ENCODE data around the gene ZBTB21. TPM values are rescaled to one million over a fixed set of nuclear protein-coding genes. Genes with fewer than 3 reads are reported as not detected.
A peak's percentile ranks its signal among the peaks of the same experiment; 100 is the strongest.

Gene ZBTB21
- total and polyA plus RNA-seq, 9 of the 15 experiments (the other 6 are each of a cell fraction or from before 2014, with no cell fraction given) = 2.2 to 15.2 (median 8.7) TPM

DNA sequence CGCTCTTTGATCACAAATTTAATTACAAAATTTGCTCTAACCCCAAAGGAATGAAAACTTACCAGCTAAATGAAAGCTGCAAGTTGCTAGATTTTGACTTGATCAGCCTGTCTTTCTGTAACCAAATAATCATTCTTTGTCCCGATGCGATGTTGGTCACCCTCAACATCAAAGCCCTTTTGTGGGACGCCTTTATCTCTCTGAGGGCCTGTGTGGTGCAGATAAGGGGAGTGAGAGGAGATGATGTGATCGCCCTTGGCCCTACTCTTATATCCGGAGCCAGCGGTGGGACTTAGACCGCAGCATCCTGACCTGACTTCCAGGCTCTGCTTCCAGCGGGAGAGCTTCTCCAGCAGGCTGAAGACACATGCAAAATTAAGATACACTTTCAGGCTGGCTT lies 41.6 kb upstream of the ZBTB21 start (continued):
- TF ChIP-seq, protein P1, sequence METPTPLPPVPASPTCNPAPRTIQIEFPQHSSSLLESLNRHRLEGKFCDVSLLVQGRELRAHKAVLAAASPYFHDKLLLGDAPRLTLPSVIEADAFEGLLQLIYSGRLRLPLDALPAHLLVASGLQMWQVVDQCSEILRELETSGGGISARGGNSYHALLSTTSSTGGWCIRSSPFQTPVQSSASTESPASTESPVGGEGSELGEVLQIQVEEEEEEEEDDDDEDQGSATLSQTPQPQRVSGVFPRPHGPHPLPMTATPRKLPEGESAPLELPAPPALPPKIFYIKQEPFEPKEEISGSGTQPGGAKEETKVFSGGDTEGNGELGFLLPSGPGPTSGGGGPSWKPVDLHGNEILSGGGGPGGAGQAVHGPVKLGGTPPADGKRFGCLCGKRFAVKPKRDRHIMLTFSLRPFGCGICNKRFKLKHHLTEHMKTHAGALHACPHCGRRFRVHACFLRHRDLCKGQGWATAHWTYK (CRISPR knock-in tag; IDR thresholded peaks at IDR 0.05) = no peak
- TF ChIP-seq XRCC5 (IDR thresholded peaks at IDR 0.05; ENCODE audit: low read depth, low read length) (no peak), KDM1A (IDR thresholded peaks at IDR 0.05) (peak; percentile 22 to 49; a peak in 3 of 4 replicates), NCOA2 (IDR thresholded peaks at IDR 0.05; ENCODE audit: partially characterized antibody in 2 of 2) (no peak), SP1 (CRISPR knock-in tag; IDR thresholded peaks at IDR 0.05) (no peak), ZNF121 (CRISPR knock-in tag; conservative IDR thresholded peaks at IDR 0.05) (no peak), SMARCC2 (IDR thresholded peaks at IDR 0.05; ENCODE audit: low read depth) (peak; percentile 73; the same call in 1 of the 2 replicates), ZNF232 (CRISPR knock-in tag; IDR thresholded peaks at IDR 0.05) (no peak), ZNF76 (CRISPR knock-in tag; IDR thresholded peaks at IDR 0.05; ENCODE audit: borderline replicate concordance) (no peak)
- TF ChIP-seq, protein P2, sequence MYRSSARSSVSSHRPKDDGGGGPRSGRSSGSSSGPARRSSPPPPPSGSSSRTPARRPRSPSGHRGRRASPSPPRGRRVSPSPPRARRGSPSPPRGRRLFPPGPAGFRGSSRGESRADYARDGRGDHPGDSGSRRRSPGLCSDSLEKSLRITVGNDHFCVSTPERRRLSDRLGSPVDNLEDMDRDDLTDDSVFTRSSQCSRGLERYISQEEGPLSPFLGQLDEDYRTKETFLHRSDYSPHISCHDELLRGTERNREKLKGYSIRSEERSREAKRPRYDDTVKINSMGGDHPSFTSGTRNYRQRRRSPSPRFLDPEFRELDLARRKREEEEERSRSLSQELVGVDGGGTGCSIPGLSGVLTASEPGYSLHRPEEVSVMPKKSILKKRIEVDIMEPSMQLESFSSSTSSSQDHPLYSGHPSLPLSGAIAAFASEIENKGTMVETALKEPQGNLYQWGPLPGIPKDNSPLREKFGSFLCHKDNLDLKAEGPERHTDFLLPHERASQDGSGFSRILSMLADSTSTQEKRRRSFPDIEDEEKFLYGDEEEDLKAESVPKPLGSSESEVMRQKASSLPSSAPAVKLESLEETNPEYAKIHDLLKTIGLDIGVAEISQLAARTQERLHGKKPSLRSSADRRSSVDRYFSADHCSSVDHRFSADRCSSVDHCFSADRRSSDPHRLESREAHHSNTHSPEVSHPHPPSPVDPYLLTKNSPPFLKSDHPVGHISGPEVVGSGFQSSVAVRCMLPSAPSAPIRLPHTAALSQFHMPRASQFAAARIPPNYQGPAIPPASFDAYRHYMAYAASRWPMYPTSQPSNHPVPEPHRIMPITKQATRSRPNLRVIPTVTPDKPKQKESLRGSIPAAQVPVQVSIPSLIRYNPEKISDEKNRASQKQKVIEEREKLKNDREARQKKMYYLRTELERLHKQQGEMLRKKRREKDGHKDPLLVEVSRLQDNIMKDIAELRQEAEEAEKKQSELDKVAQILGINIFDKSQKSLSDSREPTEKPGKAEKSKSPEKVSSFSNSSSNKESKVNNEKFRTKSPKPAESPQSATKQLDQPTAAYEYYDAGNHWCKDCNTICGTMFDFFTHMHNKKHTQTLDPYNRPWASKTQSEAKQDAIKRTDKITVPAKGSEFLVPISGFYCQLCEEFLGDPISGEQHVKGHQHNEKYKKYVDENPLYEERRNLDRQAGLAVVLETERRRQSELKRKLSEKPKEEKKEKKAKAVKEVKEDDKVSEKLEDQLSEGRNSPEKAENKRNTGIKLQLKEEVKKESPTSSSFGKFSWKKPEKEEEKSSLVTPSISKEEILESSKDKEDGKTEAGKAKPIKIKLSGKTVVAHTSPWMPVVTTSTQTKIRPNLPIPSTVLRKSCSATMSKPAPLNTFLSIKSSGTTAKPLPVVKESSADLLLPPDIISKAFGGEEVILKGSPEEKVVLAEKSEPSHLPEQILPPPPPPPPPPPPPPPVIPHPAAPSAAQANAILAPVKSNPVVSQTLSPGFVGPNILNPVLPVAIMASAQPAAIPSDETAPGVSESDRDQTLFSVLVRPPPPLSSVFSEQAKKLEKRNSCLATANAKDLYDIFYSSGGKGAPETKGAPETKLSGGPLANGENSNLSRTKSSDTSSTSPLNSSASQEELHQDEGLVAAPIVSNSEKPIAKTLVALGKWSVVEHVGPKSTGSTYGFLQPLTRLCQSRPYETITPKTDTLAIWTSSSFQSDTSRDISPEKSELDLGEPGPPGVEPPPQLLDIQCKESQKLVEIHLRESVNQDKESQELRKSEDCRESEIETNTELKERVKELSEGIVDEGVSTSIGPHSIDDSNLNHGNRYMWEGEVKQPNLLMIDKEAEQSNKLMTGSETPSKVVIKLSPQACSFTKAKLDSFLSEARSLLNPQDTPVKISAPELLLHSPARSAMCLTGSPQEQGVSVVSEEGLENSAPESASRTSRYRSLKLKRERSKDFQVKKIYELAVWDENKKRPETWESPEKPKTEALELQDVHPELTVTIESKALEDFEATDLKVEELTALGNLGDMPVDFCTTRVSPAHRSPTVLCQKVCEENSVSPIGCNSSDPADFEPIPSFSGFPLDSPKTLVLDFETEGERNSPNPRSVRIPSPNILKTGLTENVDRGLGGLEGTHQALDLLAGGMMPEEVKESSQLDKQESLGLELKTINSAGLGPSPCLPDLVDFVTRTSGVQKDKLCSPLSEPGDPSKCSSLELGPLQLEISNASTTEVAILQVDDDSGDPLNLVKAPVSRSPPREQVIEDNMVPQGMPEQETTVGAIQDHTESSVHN (IDR thresholded peaks at IDR 0.05; ENCODE audit: borderline replicate concordance in 1 of 2, low read depth in 1 of 2) = no peak
- TF ChIP-seq, protein P3, sequence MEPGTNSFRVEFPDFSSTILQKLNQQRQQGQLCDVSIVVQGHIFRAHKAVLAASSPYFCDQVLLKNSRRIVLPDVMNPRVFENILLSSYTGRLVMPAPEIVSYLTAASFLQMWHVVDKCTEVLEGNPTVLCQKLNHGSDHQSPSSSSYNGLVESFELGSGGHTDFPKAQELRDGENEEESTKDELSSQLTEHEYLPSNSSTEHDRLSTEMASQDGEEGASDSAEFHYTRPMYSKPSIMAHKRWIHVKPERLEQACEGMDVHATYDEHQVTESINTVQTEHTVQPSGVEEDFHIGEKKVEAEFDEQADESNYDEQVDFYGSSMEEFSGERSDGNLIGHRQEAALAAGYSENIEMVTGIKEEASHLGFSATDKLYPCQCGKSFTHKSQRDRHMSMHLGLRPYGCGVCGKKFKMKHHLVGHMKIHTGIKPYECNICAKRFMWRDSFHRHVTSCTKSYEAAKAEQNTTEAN (CRISPR knock-in tag; IDR thresholded peaks at IDR 0.05) = no peak
- TF ChIP-seq, protein P4, sequence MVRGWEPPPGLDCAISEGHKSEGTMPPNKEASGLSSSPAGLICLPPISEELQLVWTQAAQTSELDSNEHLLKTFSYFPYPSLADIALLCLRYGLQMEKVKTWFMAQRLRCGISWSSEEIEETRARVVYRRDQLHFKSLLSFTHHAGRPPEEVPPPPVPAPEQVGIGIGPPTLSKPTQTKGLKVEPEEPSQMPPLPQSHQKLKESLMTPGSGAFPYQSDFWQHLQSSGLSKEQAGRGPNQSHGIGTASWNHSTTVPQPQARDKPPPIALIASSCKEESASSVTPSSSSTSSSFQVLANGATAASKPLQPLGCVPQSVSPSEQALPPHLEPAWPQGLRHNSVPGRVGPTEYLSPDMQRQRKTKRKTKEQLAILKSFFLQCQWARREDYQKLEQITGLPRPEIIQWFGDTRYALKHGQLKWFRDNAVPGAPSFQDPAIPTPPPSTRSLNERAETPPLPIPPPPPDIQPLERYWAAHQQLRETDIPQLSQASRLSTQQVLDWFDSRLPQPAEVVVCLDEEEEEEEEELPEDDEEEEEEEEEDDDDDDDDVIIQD (CRISPR knock-in tag; IDR thresholded peaks at IDR 0.05) = no peak
- TF ChIP-seq, protein P5, sequence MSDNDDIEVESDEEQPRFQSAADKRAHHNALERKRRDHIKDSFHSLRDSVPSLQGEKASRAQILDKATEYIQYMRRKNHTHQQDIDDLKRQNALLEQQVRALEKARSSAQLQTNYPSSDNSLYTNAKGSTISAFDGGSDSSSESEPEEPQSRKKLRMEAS (CRISPR knock-in tag; IDR thresholded peaks at IDR 0.05) = no peak

Data from K562 (cell line).